WTC11 (cell line): ENCODE results near the gene CPT1B. TPM values are rescaled to one million over a fixed set of nuclear protein-coding genes. Genes with fewer than 3 reads are reported as not detected.
"Not testable (repeated sequence)": the region's sequence is repeated elsewhere in the genome, so short reads cannot be mapped to it uniquely, and the experiment has no call there.

Source experiments
- ATAC-seq: fragments of 200-7000 bp; cut with Tn5 transposase; 2 replicates; pipeline ENCODE4 v1.10.0; 2021; ENCODE audit warnings: mild to moderate bottlenecking, moderate library complexity
- CTCF ChIA-PET: fragments of 300-600 bp; sonication (Branson Sonifier 250); formaldehyde crosslinking; loops from one replicate; lab custom pipeline; 2021; ENCODE audit warnings: antibody characterized with exemption; lab: Charles Lee
- POLR2A ChIA-PET: fragments of 350-600 bp; sonication (Branson Sonifier 250); formaldehyde crosslinking; loops from one replicate; lab custom pipeline; 2021; ENCODE audit warnings: antibody characterized with exemption; lab: Charles Lee
- DNase-seq: peaks from one replicate; pipeline ENCODE4 v3.0.0; 2021; ENCODE audit warnings: low spot score
- H3K27ac Mint-ChIP-seq: 2 replicates; pipeline ENCODE4 v1.8.0; 2021; ENCODE audit warnings: mixed read lengths
- H3K27me3 Mint-ChIP-seq: 2 replicates; pipeline ENCODE4 v1.8.0; 2021; ENCODE audit warnings: low read depth, mild to moderate bottlenecking, moderate library complexity, mixed read lengths
- H3K36me3 Mint-ChIP-seq: 2 replicates; pipeline ENCODE4 v1.8.0; 2021; ENCODE audit warnings: mixed read lengths
- H3K4me1 Mint-ChIP-seq: 2 replicates; pipeline ENCODE4 v1.8.0; 2022; ENCODE audit warnings: mixed read lengths
- H3K4me3 Mint-ChIP-seq: 2 replicates; pipeline ENCODE4 v1.8.0; 2021; ENCODE audit warnings: mild to moderate bottlenecking, moderate library complexity, mixed read lengths
- H3K9me3 Mint-ChIP-seq: 2 replicates; pipeline ENCODE4 v1.8.0; 2021; ENCODE audit warnings: mixed read lengths
- AFF4 ChIP-seq: sonication (generic); formaldehyde crosslinking; IDR thresholded peaks from 2 replicates; pipeline ENCODE4 v1.8.1; 2023; ENCODE audit warnings: mild to moderate bottlenecking, missing genetic modification reagents, borderline replicate concordance
- FOXP4 ChIP-seq: sonication (generic); formaldehyde crosslinking; IDR thresholded peaks from 2 replicates; pipeline ENCODE4 v1.8.0; 2022; ENCODE audit warnings: mild to moderate bottlenecking, missing genetic modification reagents
- GABPB1 ChIP-seq: sonication (generic); formaldehyde crosslinking; IDR thresholded peaks from 2 replicates; pipeline ENCODE4 v1.8.1; 2023; ENCODE audit warnings: mild to moderate bottlenecking, missing genetic modification reagents
- MLX ChIP-seq: sonication (generic); formaldehyde crosslinking; IDR thresholded peaks from 2 replicates; pipeline ENCODE4 v1.8.1; 2023; ENCODE audit warnings: mild to moderate bottlenecking, missing genetic modification reagents, moderate library complexity
- NR1H2 ChIP-seq: sonication (generic); formaldehyde crosslinking; IDR thresholded peaks from 2 replicates; pipeline ENCODE4 v1.9.0; 2021; ENCODE audit warnings: mild to moderate bottlenecking, moderate library complexity, missing genetic modification reagents
- NR3C1 ChIP-seq: sonication (generic); formaldehyde crosslinking; conservative IDR thresholded peaks from 2 replicates; pipeline ENCODE4 v1.8.1; 2023; ENCODE audit warnings: low read depth, mild to moderate bottlenecking, missing genetic modification reagents
- TCF7 ChIP-seq: sonication (generic); formaldehyde crosslinking; IDR thresholded peaks from 2 replicates; pipeline ENCODE4 v1.8.0; 2022; ENCODE audit warnings: mild to moderate bottlenecking, low read depth, missing genetic modification reagents, moderate library complexity
- ZBTB43 ChIP-seq: sonication (generic); formaldehyde crosslinking; IDR thresholded peaks from 2 replicates; pipeline ENCODE4 v1.8.1; 2023; ENCODE audit warnings: mild to moderate bottlenecking, missing genetic modification reagents
- ZNF425 ChIP-seq: fragments of 250-450 bp; sonication (Bioruptor Pico); conservative IDR thresholded peaks from 2 replicates; pipeline ENCODE4 v1.9.0; 2021; ENCODE audit warnings: mild to moderate bottlenecking
- total RNA-seq: library from RNA; stranded (reverse); gene quantifications from 3 replicates; pipeline ENCODE4 v1.2.3, GENCODE V29; 2021

Gene CPT1B
- total RNA-seq, 1 experiment from 2014 or later = 33.7 TPM

GRCh38 chr22:50621356-50621880, 43.2 kb upstream of the CPT1B start:
- no peak for DNase-seq
- H3K4me3 Mint-ChIP-seq = peak overlapping the region; percentile 59
- POLR2A ChIA-PET = no interaction called here
- no peak overlapping the region for H3K27ac Mint-ChIP-seq
- ATAC-seq = no peak
- no peaks in the 10 kb centered on the region for H3K9me3 Mint-ChIP-seq
- no peak for TF ChIP-seq NR3C1 (CRISPR knock-in tag)
- TF ChIP-seq ZBTB43 (CRISPR knock-in tag) = no peak
- no peak for TF ChIP-seq AFF4
- no peak for TF ChIP-seq FOXP4 (CRISPR knock-in tag)
- TF ChIP-seq TCF7 (CRISPR knock-in tag) = no peak
- CTCF ChIA-PET = interaction anchor here (0.7 to 2.9 kb wide), 19 partner anchors 9 to 154 kb away, joined by 3 to 33 read pairs (median 7); partner anchors contain the start of genes SCO2, SHANK3 and SYCE3
- peaks cover 16% of the 10 kb centered on the region; the same call in 1 of the 2 replicates for H3K27me3 Mint-ChIP-seq
- H3K36me3 Mint-ChIP-seq = no peaks in the 10 kb centered on the region
- H3K4me1 Mint-ChIP-seq = peaks cover 24% of the 10 kb centered on the region

- CTCF ChIA-PET = interaction anchor here (0.6 to 2.9 kb wide), 36 partner anchors 8 to 624 kb away, joined by 3 to 33 read pairs (median 4); partner anchors contain the start of genes CHKB, HDAC10, LMF2 and MIOX
- peak overlapping the region; percentile 57 for H3K4me3 Mint-ChIP-seq
- H3K4me1 Mint-ChIP-seq = peaks cover 24% of the 10 kb centered on the region
- ATAC-seq (peak; percentile 93), DNase-seq (peak; percentile 92)
- H3K9me3 Mint-ChIP-seq = no peaks in the 10 kb centered on the region
- H3K27me3 Mint-ChIP-seq = peaks cover 16% of the 10 kb centered on the region; the same call in 1 of the 2 replicates
- TF ChIP-seq ZNF425 = no peak
- TF ChIP-seq NR1H2 (CRISPR knock-in tag) = no peak
- no peak for TF ChIP-seq MLX (CRISPR knock-in tag)
- TF ChIP-seq GABPB1 (CRISPR knock-in tag) = 0 out of 2 replicates have a peak, but pooled peaks have one; percentile 7
- no peaks in the 10 kb centered on the region for H3K36me3 Mint-ChIP-seq
- POLR2A ChIA-PET = interaction anchor here (0.5 to 1.2 kb wide), 3 partner anchors 23 to 179 kb away, joined by 3 to 5 read pairs (median 4); no protein-coding TSS in a partner anchor
- H3K27ac Mint-ChIP-seq = no peak overlapping the region
Observed at GRCh38 chr22:50620593-50621355, 42.5 kb upstream of the CPT1B start.

- H3K4me3 Mint-ChIP-seq, ATAC-seq, H3K9me3 Mint-ChIP-seq, H3K36me3 Mint-ChIP-seq, H3K27ac Mint-ChIP-seq, DNase-seq: not testable (repeated sequence)
- Mint-ChIP-seq H3K4me1 (peaks cover 14% of the 10 kb centered on the region), H3K27me3 (peaks cover 21% of the 10 kb centered on the region)
- CTCF ChIA-PET = interaction anchor here (0.6 kb wide), 2 partner anchors 76 to 89 kb away, joined by 3 to 4 read pairs; partner anchors contain the start of gene SCO2
- POLR2A ChIA-PET = interaction anchor here (0.6 kb wide), 1 partner anchor 13 kb away, joined by 3 read pairs; no protein-coding TSS in a partner anchor
Observed at GRCh38 chr22:50614296-50614695, 36.1 kb upstream of the CPT1B start.
